RWPE2 (cell line): ENCODE measurements around the gene ESRP2.

ENCODE experiments used
- ATAC-seq: fragments of 200-7000 bp; cut with Tn5 transposase; 3 replicates; pipeline ENCODE4 v1.9.1; 2021; ENCODE audit warnings: low read depth
- DNase-seq: peaks from one replicate; pipeline ENCODE4 v3.0.0-alpha.2; 2020; ENCODE audit warnings: low spot score
- H3K27ac ChIP-seq: fragments of 450-650 bp; 2 replicates; pipeline ENCODE4 v1.5.1; 2017; ENCODE audit warnings: mild to moderate bottlenecking; ENCODE audit not compliant: poor library complexity, severe bottlenecking
- H3K27me3 ChIP-seq: fragments of 250-450 bp; sonication (Bioruptor Pico); 2 replicates; pipeline ENCODE4 v1.5.1; 2021; ENCODE audit warnings: mild to moderate bottlenecking, moderate library complexity; ENCODE audit not compliant: insufficient read depth, poor library complexity, severe bottlenecking
- H3K36me3 ChIP-seq: fragments of 250-450 bp; sonication (Bioruptor Pico); 2 replicates; pipeline ENCODE4 v1.5.1; 2020; ENCODE audit warnings: low read depth, mild to moderate bottlenecking, moderate library complexity
- H3K4me1 ChIP-seq: fragments of 250-450 bp; sonication (Bioruptor Pico); 2 replicates; pipeline ENCODE4 v1.5.1; 2021; ENCODE audit warnings: mild to moderate bottlenecking, moderate library complexity; ENCODE audit not compliant: insufficient read depth, poor library complexity, severe bottlenecking
- H3K4me3 ChIP-seq: fragments of 250-450 bp; sonication (Bioruptor Pico); 2 replicates; pipeline ENCODE4 v1.5.1; 2021; ENCODE audit warnings: mild to moderate bottlenecking, moderate library complexity; ENCODE audit not compliant: severe bottlenecking
- H3K9me3 ChIP-seq: fragments of 250-450 bp; sonication (Bioruptor Pico); 2 replicates; pipeline ENCODE4 v1.5.1; 2021; ENCODE audit warnings: mild to moderate bottlenecking, moderate library complexity; ENCODE audit not compliant: severe bottlenecking
- CTCF ChIP-seq: fragments of 450-650 bp; IDR thresholded peaks from one replicate; pipeline ENCODE4 v1.5.1; 2017; ENCODE audit warnings: mild to moderate bottlenecking, moderate library complexity; ENCODE audit not compliant: poor library complexity, severe bottlenecking

Gene ESRP2

GRCh38 chr16:68246121-68246520 lies 10.2 kb upstream of the ESRP2 start:
- H3K4me1 ChIP-seq = peaks cover 5% of the 10 kb centered on the region
- peak overlapping the region; percentile 59 for H3K4me3 ChIP-seq
- DNase-seq (no peak), ATAC-seq (no peak)
- H3K27me3 ChIP-seq = no peaks in the 10 kb centered on the region
- no peak overlapping the region for H3K27ac ChIP-seq
- no peaks in the 10 kb centered on the region for H3K9me3 ChIP-seq
- peaks cover 15% of the 10 kb centered on the region; the same call in 1 of the 2 replicates for H3K36me3 ChIP-seq
- no peak for TF ChIP-seq CTCF

DNA sequence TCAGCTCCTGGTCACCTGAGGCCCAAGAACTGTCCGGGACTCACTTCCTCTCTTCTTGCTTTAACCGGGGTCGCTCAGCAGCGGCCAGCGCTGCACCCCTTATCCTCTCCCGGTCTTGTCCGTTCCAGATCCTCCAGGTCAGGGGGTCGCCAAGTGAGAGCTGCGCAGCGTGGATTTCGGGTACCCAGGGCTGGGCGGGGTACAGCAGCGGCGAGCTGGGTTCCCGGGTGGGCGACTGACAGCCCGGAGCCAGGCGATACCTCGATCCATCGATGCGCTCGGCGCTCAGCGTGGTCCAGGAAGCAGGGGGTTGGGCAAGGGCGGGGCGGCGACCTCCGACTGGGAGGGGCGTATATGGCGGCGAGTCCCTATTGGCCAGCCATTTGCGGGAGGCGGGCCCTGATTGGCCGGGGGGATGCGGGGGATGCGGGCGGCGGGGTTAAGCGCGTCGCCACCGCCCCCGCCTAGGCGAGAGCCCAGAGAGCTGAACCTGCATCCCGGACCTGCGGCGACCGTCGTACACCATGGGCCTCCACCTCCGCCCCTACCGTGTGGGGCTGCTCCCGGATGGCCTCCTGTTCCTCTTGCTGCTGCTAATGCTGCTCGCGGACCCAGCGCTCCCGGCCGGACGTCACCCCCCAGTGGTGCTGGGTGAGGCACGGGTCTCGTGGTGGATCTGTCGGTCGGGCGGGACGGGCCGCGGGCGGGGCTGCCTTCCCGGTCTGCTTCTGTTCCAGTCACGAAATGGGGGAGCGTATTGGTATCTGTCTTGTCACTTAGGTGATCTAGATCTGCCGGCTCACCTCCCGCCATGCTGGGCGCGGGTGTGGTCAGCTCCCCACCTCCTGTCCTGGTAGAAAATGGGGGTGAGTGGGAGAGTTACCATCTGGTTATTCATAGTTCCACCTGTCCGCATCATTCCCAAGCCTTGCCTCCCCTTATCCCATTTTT lies 9.3 kb upstream of the ESRP2 start, which contains the start of gene PLA2G15:
Gene PLA2G15 (plus strand): TSS at position 471 of the 951 bp plus-strand sequence. CDS start 54 bp downstream, at position 525.
- peak within 1 kb of the TSS; percentile 59 for H3K4me3 ChIP-seq
- H3K4me1 ChIP-seq = peaks cover 5% of the 10 kb centered on the region
- no peak for TF ChIP-seq CTCF
- peak within 1 kb of the TSS; percentile 3 for H3K27ac ChIP-seq
- peak; percentile 93 for DNase-seq
- peaks cover 9% of the 10 kb centered on the region; the same call in 1 of the 2 replicates for H3K36me3 ChIP-seq
- ATAC-seq = peak; percentile 95
- no peaks in the 10 kb centered on the region for H3K27me3 ChIP-seq
- H3K9me3 ChIP-seq = no peaks in the 10 kb centered on the region

- H3K27ac ChIP-seq = peak overlapping the region; percentile 3
- no peaks in the 10 kb centered on the region for H3K27me3 ChIP-seq
- H3K36me3 ChIP-seq = peaks cover 5% of the 10 kb centered on the region; the same call in 1 of the 2 replicates
- TF ChIP-seq CTCF = no peak
- peaks cover 5% of the 10 kb centered on the region for H3K4me1 ChIP-seq
- no peaks in the 10 kb centered on the region for H3K9me3 ChIP-seq
- DNase-seq = no peak
- H3K4me3 ChIP-seq = peak overlapping the region; percentile 59
- ATAC-seq = no peak
Measured at GRCh38 chr16:68244481-68244902, 8.6 kb upstream of the ESRP2 start.

DNA sequence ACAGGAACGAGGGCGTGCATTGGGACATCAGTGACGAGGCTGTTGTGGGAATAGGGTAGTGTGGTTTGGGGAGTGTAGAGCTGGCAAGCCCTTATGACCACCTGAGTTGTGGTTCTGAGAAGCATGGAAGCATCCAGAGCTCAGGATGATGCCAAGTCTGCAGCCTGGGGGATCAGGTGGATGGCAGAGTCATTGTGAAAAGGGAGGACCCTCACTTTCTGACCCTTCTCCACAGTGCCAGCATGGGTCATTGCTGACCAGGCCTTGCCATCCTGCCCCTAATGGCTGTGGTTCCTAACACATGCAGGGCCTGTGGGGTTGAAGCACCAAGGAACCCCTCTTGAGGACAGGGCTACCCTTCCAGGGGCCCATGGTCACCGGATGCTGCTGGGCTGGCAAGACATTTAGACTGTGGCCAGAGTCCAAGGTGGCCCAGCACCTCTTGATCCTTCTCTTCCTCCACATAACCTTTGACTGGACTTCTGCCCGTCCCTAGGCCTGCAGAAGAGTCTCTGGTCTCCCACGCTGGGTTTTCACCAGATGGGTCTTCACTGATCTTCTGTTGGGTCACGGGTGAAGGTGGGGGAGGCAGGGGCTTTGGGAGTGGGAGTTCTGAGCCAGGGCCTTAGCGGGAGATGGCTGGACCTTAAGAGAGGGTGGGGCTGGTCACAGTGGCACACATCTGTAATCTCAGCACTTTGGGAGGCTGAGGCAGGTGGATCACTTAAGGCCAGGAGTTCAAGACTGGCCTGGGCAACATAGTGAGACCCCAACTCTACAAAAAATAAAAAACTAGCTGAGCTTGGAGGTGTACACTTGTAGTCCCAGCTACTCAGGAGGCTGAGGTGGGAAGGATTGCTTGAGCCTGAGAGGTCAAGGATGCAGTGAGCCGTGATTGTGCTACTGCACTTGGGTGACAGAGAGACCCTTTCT lies 7.3 kb upstream of the ESRP2 start:
- no peak for DNase-seq
- H3K27me3 ChIP-seq = no peaks in the 10 kb centered on the region
- H3K4me1 ChIP-seq = peaks cover 6% of the 10 kb centered on the region
- no peaks in the 10 kb centered on the region for H3K9me3 ChIP-seq
- no peak for ATAC-seq
- H3K36me3 ChIP-seq = no peaks in the 10 kb centered on the region
- H3K4me3 ChIP-seq = no peak overlapping the region
- H3K27ac ChIP-seq = no peak overlapping the region
- no peak for TF ChIP-seq CTCF
